DOHH2 (cell line): Measurements from ENCODE around the gene GAB2.

Experiments used
- H3F3A ChIP-seq: fragments of 200-600 bp; sonication (generic), shearing (Covaris generic); 2 replicates; pipeline ENCODE4 v1.6.0; 2016; ENCODE audit warnings: antibody characterized with exemption, mild to moderate bottlenecking; ENCODE audit not compliant: control insufficient read depth, insufficient read depth
- H3K27ac ChIP-seq: fragments of 200-600 bp; sonication (generic); 2 replicates; pipeline ENCODE4 v1.5.1; 2014; ENCODE audit warnings: low read depth, mild to moderate bottlenecking, low read length, moderate library complexity
- H3K27me3 ChIP-seq: fragments of 200-600 bp; sonication (generic); 2 replicates; pipeline ENCODE4 v1.6.1; 2014; ENCODE audit warnings: mild to moderate bottlenecking, low read length, mixed read lengths; ENCODE audit not compliant: control insufficient read depth
- H3K36me3 ChIP-seq: fragments of 200-600 bp; sonication (generic); 2 replicates; pipeline ENCODE4 v1.6.1; 2014; ENCODE audit warnings: mild to moderate bottlenecking, low read length, moderate library complexity, mixed read lengths; ENCODE audit not compliant: control insufficient read depth
- H3K4me1 ChIP-seq: fragments of 200-600 bp; sonication (generic); 2 replicates; pipeline ENCODE4 v1.6.1; 2014; ENCODE audit warnings: mild to moderate bottlenecking, low read length, mixed read lengths; ENCODE audit not compliant: control insufficient read depth
- H3K4me2 ChIP-seq: fragments of 200-600 bp; sonication (generic); 2 replicates; pipeline ENCODE4 v1.6.0; 2014; ENCODE audit warnings: mild to moderate bottlenecking, low read length, moderate library complexity
- H3K4me3 ChIP-seq: fragments of 200-600 bp; sonication (generic); 2 replicates; pipeline ENCODE4 v1.5.1; 2014; ENCODE audit warnings: mild to moderate bottlenecking, low read length, mixed read lengths
- H3K79me2 ChIP-seq: fragments of 200-600 bp; sonication (generic); 2 replicates; pipeline ENCODE4 v1.6.1; 2014; ENCODE audit warnings: mild to moderate bottlenecking, low read length, mixed read lengths; ENCODE audit not compliant: control insufficient read depth
- H3K9me2 ChIP-seq: fragments of 200-600 bp; sonication (generic); replicated peaks from 2 replicates; pipeline ENCODE4 v1.6.1; 2014; ENCODE audit warnings: mild to moderate bottlenecking, low read length, mixed read lengths; ENCODE audit not compliant: control insufficient read depth
- H3K9me3 ChIP-seq: fragments of 200-600 bp; sonication (generic); 2 replicates; pipeline ENCODE4 v1.6.1; 2014; ENCODE audit warnings: antibody characterized with exemption, low read length, mixed read lengths; ENCODE audit not compliant: control insufficient read depth, insufficient read depth
- H4K20me1 ChIP-seq: fragments of 200-600 bp; sonication (generic); 2 replicates; pipeline ENCODE4 v1.6.0; 2014; ENCODE audit warnings: low read depth, mild to moderate bottlenecking, antibody characterized with exemption, low read length, moderate library complexity; ENCODE audit not compliant: control insufficient read depth, insufficient read depth
- EZH2phosphoT487 ChIP-seq: fragments of 200-600 bp; sonication (generic); IDR thresholded peaks from 2 replicates; pipeline ENCODE4 v1.6.1; 2017; ENCODE audit warnings: borderline replicate concordance, mild to moderate bottlenecking, antibody characterized with exemption, low read length, moderate library complexity, mixed read lengths
- TF ChIP-seq, protein P1 (sequence below): fragments of 200-600 bp; sonication (generic); IDR thresholded peaks from one replicate; pipeline ENCODE4 v1.5.1; 2014; ENCODE audit warnings: antibody characterized with exemption, mild to moderate bottlenecking, low read depth, low read length; ENCODE audit not compliant: poor library complexity, severe bottlenecking

The GAB2 gene

GRCh38 chr11:78244080-78244479 is 173.5 kb downstream of the GAB2 start:
- Histone ChIP-seq H3K9me2 (no peaks in the 10 kb centered on the region), H3K4me1 (peaks cover 6% of the 10 kb centered on the region)
- TF ChIP-seq EZH2phosphoT487 = no peak
- TF ChIP-seq, protein P1, sequence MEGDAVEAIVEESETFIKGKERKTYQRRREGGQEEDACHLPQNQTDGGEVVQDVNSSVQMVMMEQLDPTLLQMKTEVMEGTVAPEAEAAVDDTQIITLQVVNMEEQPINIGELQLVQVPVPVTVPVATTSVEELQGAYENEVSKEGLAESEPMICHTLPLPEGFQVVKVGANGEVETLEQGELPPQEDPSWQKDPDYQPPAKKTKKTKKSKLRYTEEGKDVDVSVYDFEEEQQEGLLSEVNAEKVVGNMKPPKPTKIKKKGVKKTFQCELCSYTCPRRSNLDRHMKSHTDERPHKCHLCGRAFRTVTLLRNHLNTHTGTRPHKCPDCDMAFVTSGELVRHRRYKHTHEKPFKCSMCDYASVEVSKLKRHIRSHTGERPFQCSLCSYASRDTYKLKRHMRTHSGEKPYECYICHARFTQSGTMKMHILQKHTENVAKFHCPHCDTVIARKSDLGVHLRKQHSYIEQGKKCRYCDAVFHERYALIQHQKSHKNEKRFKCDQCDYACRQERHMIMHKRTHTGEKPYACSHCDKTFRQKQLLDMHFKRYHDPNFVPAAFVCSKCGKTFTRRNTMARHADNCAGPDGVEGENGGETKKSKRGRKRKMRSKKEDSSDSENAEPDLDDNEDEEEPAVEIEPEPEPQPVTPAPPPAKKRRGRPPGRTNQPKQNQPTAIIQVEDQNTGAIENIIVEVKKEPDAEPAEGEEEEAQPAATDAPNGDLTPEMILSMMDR = no peak

GRCh38 chr11:78241475-78241874 is 176.1 kb downstream of the GAB2 start:
- Histone ChIP-seq H3K79me2 (no peaks in the 10 kb centered on the region), H3K9me3 (peaks cover 8% of the 10 kb centered on the region; the same call in 1 of the 2 replicates), H3K4me2 (no peak overlapping the region), H4K20me1 (no peaks in the 10 kb centered on the region), H3K36me3 (no peaks in the 10 kb centered on the region), H3K9me2 (no peaks in the 10 kb centered on the region), H3K4me1 (peaks cover 6% of the 10 kb centered on the region), H3K27me3 (peaks cover 3% of the 10 kb centered on the region; the same call in 1 of the 2 replicates), H3K27ac (no peak overlapping the region), H3K4me3 (no peak overlapping the region), H3F3A (no peaks in the 10 kb centered on the region)
- TF ChIP-seq, protein P1 = no peak
- TF ChIP-seq EZH2phosphoT487 = no peak

More at GRCh38 chr11:78244080-78244479, 173.5 kb downstream of the GAB2 start:
- H3F3A ChIP-seq = no peaks in the 10 kb centered on the region
- H3K9me3 ChIP-seq = peaks cover 8% of the 10 kb centered on the region; the same call in 1 of the 2 replicates
- no peaks in the 10 kb centered on the region for H3K79me2 ChIP-seq
- H3K4me3 ChIP-seq = no peak overlapping the region
- no peak overlapping the region for H3K27ac ChIP-seq
- H3K27me3 ChIP-seq = no peaks in the 10 kb centered on the region
- no peaks in the 10 kb centered on the region for H3K36me3 ChIP-seq
- H3K4me2 ChIP-seq = no peak overlapping the region
- no peaks in the 10 kb centered on the region for H4K20me1 ChIP-seq

DNA sequence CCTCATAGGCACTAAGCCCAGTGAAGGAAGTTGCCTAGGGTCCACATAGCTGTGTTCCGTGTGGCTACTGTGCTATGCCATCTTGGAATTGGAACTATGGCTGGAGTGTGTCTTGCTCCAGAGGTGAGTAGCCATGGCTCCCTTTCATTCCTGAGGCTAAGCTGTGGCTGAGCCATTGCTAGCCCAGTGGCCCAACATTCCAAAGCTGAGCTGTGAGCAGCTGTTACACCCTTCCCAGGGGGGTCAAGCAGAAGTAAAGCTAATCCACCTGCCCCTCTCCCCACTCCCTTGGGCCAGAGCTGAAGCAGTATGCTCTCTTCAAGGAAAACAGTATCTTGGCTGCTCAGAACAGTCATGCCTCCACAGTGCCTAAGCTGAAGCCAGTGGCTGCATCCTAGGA is 177.8 kb downstream of the GAB2 start:
- Histone ChIP-seq H3K9me3 (peaks cover 8% of the 10 kb centered on the region; the same call in 1 of the 2 replicates), H3K4me2 (no peak overlapping the region), H3K4me1 (peaks cover 6% of the 10 kb centered on the region), H3K79me2 (no peaks in the 10 kb centered on the region), H3F3A (no peaks in the 10 kb centered on the region), H4K20me1 (no peaks in the 10 kb centered on the region), H3K27ac (no peak overlapping the region), H3K4me3 (no peak overlapping the region), H3K27me3 (peaks cover 3% of the 10 kb centered on the region; the same call in 1 of the 2 replicates), H3K36me3 (no peaks in the 10 kb centered on the region), H3K9me2 (no peaks in the 10 kb centered on the region)
- TF ChIP-seq, protein P1 = no peak
- no peak for TF ChIP-seq EZH2phosphoT487
